GM21737 (cell line): Measurements from ENCODE around the gene PLOD1.
"Not testable (repeated sequence)": the region's sequence is repeated elsewhere in the genome, so short reads cannot be mapped to it uniquely, and the experiment has no call there.

Experiments
- ATAC-seq: cut with Tn5 transposase; IDR thresholded peaks from one replicate; pipeline ENCODE4 v1.9.1; 2021; ENCODE audit warnings: mild to moderate bottlenecking, moderate library complexity; ENCODE audit not compliant: unreplicated experiment

Gene PLOD1

DNA sequence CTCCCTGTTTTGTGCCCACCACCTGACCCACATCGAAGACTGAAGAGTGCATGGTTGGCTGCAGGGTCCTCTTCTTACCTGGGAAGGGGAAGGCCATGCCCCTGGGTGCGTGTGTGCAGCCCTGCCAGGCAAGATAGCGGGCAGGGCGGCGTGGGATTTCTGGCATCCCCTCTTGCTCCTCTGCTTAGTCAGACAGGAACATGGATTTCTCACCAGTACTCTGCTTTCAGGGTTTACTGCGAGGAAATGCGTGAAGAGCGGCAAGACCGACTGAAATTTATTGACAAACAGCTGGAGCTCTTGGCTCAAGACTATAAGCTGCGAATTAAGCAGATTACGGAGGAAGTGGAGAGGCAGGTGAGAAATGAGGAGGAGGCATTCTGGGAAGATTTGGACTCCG is 69.2 kb downstream of the PLOD1 start:
- no peak for ATAC-seq

DNA sequence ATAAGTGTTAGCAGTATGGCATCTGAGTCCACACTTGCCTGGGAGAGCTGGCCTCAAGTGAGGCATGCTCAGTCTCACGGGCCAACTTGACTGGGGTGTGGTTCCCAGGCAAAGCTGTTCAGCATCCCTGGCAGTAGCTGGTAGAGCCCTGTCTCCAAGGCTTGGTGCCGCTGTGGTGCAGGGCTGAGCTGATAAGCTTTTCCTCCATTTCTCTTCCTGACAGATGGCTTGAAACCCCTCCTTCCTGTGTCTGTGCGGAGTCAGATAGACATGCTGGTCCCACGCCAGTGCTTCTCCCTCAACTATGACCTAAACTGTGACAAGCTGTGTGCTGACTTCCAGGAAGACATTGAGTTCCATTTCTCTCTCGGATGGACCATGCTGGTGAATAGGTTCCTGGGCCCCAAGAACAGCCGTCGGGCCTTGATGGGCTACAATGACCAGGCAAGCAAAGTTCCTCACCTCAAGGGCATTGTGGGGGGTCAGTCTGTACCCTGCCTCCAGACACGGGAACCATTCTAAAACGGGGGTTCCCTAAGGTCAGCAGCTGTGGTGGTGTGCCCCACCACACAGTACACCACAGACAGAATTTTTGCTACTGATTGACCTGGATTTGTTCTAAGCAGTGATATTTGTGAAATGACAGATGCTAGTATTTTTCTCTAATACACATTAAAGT is 71.1 kb downstream of the PLOD1 start:
- ATAC-seq = no peak

DNA sequence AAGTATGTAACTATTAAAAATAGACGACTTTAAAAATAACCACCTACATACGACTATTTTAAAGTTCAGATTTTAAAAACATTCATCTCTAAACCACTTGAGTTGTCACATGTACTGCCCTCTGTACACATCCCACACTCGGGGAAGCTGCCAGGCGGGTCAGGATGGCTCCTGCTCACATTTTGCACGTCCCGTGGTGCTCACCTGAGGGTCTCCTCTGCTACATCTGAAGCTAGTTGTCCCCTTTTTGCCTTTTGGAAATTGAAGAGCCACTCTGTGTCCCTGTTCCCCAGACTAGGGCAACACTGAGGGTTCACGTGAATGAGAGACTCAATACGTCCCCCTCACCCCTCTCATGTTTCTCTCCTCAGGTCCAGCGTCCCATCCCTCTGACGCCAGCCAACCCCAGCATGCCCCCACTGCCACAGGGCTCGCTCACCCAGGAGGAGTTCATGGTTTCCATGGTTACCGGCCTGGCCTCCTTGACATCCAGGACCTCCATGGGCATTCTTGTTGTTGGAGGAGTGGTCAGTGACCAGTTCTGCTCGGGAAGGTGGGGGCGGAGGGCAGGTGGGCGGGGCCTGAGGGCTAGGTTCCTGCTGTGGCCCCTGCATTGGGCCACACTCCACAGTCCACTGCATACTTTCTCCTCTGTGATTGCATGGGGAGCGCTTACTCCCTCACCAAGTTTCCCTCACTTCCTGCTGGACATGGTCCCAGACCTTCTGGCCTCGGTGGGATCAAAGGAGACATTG is 71.8 kb downstream of the PLOD1 start:
- no peak for ATAC-seq

DNA sequence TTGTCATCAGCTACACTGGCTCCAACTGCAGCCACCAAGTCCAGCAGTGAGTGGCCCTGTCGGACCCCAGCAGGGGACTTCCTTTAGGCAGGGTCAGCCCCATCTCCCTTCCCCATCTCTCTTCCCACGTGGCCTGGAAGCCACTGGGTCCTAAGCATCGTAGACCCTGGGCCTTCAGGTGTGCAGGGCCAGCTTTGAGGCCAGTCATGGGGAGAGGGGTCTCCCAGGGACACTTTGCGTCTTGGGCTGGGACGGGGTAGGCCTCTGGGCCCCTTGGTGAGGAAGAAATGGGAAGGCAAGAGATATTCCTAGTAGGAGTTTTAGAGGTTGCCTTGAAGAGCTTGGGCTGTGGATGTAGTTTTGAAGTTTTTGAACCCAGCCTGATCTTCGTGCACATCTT is 72.7 kb downstream of the PLOD1 start:
- no peak for ATAC-seq

DNA sequence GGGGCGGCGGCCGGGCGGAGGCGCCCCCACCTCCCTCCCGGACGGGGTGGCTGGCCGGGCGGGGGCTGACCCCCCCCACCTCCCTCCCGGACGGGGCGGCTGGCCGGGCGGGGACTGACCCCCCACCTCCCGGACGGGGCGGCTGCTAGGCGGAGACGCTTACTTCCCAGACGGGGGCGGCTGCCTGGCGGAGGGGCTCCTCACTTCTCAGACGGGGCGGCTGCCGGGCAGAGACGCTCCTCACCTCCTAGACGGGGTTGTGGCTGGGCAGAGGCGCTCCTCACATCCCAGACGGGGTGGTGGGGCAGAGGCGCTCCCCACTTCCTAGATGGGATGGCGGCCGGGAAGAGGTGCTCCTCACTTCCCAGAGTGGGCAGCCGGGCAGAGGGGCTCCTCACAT is 73.8 kb downstream of the PLOD1 start:
- ATAC-seq = not testable (repeated sequence)

DNA sequence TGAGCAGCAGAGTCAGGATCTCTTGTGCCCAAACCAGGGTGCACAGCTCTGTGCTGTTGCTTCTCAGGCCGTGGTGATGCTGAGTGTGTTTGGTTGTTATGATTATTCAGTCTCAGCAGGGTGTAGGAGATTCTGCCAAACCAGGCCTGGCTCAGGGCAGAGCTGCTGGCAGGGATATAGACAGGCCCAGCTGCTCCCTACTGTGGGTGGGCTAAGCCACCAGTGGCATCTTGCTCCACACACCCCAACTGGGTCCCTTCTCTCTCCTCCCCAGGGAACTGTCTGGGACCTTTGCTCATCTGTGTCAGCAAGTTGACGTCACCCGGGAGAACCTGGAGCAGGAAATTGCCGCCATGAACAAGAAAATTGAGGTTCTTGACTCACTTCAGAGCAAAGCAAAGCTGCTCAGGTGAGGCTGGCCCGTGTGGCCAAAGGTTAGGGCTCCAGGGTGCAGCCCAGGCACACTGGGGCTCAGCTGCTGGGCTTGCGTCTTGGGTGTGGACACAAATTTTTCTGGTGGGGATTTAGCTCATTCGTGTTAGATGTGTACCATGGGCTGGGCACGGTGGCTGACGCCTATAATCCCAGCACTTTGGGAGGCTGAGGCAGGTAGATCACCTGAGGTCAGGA is 74.9 kb downstream of the PLOD1 start:
- ATAC-seq = no peak

DNA sequence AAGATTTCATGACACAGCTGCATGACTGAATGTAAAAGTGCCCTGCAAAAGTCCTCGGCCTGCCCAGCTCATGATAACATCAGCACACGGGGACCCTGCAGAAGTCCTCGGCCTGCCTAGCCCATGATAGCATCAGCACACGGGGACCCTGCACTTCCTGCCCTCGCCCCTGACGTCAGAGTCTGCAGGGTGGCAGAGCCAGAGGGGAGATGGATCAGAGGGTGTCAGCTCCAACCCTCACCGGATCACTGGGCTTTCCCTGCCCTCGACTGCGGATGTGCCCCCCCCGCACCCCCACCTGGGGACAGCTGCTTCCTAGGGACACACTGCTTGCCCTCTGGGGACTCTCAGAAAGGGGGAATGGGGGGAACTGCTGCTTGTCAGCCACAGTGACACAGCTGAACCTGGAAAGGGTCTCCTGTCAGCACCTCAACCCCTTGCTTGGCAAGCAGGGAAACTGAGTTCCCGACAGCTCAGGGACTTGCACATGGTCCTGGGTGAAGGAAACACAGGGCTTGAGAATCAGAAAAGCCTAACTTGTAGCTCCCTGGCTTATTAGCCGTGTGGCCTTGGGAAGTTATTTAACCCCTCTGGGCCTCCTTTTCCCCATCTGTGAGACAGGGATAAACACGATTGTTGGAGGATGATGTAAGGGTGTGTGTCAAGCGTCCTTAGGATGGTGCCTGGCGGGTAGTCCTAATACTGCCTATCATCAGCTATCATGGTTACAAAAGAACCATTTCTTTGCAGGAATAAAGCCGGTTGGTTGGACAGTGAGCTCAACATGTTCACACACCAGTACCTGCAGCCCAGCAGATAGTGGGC is 76.4 kb downstream of the PLOD1 start:
- no peak for ATAC-seq

DNA sequence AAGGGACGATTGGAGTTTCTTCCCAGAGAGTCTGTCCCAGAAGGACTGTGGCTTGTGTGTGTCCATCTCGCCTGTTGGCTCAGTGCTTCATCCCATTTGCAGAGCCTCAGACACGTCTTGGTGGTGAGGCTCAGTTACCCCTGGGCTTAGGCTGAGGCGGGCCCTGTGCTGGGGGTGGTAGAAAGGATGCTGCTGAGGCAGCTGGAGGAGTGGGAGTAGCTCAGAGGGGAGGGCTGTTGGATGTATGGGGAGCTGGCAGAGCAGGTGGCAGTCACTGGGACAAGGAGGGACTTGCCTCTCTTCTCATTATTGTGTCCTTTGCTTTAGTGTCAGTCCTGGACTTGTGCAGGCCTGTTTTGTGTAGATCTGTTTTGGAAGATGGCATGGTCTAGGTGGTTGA is 77.5 kb downstream of the PLOD1 start:
- no peak for ATAC-seq

DNA sequence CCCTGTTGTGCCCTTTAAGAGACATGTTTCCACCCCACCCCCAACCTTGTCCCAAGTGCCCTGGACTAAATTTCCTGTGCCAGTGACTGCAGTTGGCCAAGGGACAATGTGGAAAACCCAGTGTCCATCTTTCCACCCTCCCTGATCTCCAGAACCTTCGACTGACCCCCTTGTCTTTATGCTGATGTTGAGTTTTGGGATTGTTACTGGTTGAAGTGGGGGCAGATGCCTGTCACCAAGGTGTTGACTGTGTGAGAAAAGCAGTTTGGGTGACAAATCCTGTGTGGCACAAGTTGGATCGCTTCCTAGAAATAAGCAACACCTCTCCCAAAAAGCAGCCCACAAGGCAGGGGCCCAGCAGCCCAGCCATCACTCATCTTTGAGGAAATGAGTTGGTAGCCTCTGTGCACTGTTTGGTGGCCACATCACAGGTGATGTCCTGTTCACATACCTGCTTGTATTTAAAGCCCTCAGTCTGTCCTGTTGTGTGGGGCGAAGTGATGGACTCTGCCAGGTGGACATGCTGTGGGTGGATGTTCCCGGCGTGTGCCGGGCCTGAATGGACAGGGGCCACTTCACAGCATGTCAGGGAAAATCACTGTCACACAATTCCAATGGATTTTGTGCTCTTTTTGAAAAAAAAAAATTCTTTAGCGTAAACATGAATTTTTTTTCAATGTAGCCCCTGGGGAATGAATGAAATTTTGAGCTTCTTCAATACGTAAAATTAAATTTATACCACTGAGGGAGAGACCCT is 78.2 kb downstream of the PLOD1 start:
- ATAC-seq = no peak

DNA sequence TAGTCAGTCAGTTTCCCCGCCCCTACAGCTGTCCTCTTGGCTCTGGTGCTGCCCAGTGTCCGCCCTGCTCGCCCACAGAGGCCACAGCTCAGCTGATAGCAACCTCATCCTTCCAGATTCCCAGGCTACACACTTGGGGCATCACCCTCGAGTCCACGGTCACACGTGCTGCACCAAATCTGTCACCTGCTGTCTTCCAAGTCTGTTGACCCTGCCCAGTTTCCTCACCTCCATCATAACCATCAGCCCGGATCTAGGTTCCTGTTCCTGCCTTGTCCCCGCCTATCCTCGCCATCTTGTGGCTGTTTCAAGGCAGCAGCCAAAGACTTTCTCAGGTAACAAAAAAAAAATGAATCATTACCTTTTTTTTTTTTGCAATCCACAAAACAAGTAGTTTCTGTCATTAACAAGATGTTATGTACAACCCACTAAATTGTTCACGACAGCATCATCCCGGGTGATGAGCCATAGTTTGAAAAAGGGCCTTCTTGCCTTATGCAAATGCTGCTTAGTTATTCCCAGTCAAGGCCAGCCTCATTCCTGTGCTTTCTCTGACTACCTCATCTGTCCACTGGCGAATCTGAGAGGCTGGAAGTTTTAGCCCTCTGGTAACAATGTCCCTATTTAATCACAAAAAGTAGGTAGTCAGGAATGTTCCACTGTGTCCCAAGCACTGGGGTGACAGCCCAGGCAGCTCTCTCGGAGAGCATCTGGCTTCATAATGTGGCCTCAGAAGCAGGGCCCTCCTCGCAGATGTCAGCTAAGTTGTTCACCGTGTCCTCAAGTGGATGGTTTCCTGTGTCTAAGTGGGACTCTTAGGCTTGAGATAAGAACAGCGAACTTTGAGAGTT is 79.8 kb downstream of the PLOD1 start:
- ATAC-seq = no peak

DNA sequence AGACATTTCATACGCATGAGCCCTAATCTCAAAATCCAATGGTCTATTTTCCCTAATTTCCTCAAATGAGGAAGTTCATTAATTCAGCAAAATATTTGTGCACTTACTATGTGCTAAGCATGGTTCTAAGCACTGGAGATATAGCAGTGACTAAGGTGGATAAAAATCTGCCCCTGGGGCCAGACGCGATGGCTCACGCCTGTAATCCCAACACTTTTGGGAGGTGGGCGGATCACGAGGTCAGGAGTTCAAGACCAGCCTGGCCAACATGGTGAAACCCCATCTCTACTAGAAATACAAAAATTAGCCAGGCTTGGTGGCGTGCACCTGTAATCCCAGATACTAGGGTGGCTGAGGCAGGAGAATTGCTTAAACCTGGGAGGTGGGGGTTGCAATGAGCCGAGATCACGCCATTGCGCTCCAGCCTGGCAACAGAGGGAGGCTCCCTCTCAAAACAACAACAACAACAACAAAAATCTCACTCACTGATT is 80.5 kb downstream of the PLOD1 start:
- ATAC-seq = no peak

DNA sequence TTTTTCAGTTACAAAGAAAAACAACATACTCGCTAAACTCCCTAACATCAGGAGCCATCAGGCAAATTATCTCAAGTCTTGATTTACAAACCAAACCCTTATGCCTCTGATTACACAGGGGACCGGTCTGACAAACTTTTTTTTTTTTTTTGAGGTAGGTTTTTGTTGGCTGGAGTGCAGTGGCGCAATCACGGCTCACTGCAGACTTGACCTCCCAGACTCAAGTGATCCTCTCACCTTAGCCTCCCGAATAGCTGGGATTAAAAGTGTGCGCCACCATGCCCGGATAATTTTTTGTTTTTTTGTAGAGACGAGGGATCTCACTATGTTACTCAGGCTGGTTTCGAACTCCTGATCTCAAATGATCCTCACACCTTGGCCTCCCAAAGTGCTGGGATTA is 81.0 kb downstream of the PLOD1 start:
- ATAC-seq = no peak

DNA sequence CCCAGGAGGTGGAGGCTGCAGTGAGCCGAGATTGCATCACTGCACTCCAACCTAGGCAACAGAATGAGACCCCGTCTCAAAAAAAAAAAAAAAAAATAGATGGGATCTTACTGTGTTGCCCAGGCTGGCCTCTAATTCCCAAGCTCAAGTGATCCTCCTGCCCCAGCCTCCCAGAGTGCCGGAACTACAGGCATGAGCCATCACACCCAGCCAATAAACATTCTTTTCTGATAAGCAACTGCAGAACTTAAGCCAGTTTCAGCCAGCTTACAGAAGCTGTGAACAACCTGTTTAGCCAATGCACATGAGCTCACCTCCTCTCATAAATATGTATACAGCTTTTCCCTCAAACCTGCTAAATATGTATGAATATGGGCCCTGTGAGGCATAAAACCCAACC is 81.7 kb downstream of the PLOD1 start:
- ATAC-seq = no peak

DNA sequence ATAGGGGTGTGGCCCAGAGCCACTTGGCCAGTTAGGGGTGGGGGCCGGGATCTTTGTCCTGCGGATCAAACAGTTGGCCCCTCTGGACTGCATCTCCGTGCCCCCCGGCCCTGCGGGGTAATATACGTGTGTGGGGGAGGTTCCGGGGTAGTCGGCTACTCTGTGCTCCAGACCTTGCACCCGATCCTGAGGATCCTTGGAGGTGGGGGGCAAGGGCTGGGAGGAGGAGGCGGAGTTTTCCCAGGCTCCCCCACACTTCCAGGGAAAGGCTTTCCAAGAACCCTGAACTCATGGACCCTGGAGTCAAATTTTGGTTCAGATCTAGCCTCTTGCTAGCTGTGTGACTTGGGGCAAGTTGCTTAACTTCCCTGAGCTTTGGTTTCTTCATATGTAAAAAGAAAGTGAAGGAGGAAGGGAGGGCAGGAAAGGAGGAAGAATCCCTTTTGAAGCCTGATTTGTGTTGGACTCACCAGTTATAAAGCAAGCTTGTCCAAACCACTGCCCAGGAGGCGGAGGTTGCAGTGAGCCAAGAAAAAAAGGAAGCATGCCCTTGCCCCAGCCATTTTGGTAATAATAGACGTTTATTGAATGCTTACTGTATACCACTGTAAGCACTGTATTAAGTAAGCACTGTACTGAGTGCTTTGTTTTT is 85.5 kb downstream of the PLOD1 start:
- no peak for ATAC-seq

DNA sequence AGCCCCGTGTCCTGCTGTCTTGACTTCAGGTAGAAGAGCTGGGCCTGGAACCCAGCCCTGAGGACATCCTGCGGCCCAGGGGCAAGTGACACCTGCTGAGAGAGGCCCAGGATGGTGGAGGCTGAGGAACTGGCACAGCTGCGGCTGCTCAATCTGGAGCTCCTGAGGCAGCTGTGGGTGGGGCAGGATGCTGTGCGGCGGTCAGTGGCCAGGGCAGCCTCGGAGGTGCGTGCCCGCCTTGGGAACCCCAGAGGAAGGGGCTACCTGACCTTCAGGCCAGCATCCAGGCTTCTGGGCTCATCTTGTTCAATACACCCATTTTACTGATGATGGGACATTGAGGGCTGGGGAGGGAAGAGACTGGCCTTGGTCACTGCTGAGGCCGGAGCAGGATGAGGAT is 87.1 kb downstream of the PLOD1 start:
- no peak for ATAC-seq

DNA sequence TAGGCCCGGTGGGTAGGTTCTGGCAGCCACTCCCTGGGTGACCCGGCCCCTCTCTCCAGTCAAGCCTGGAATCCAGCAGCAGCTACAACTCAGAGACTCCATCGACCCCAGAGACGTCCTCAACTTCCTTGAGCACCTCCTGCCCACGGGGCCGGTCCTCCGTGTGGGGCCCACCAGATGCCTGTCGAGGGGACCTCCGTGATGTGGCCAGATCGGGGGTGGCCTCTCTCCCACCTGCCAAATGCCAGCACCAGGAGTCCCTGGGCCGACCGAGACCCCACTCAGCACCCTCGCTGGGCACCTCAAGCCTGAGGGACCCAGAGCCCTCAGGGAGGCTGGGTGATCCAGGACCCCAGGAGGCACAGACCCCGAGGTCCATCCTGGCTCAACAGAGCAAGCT is 87.5 kb downstream of the PLOD1 start:
- ATAC-seq = no peak
